CD14-positive monocyte (primary cell): ENCODE data around the gene EFHC2. TPM values are rescaled to one million over a fixed set of nuclear protein-coding genes. Genes with fewer than 3 reads are reported as not detected.

Experiments
- DNase-seq, 3 donors: peaks; one replicate each; pipeline ENCODE4 v3.0.0-alpha.2; 2011 to 2022
- H2AFZ ChIP-seq: 2 replicates; pipeline ENCODE4 v1.6.0; 2012; ENCODE audit warnings: mild to moderate bottlenecking, low read depth, low read length, inconsistent platforms; ENCODE audit not compliant: insufficient read depth, poor library complexity, severe bottlenecking
- H3K27ac ChIP-seq, 2 donors: 1 replicate in 1 of 2; 2 replicates in 1 of 2; pipeline ENCODE4 v1.5.1; 2012 to 2013; ENCODE audit warnings: low read length in 2 of 2, control low read depth in 1 of 2, inconsistent platforms in 1 of 2, low read depth in 1 of 2, mild to moderate bottlenecking in 1 of 2
- H3K27me3 ChIP-seq, 2 donors: one replicate each; pipeline versions ENCODE4 v1.6.0 to v1.6.1; 2011 to 2013; ENCODE audit warnings: low read length in 2 of 2; ENCODE audit not compliant: control insufficient read depth in 2 of 2, insufficient read depth in 2 of 2
- H3K36me3 ChIP-seq, 2 donors: replicated peaks in 1 of 2; 1 replicate in 1 of 2; 2 replicates in 1 of 2; pipeline versions ENCODE4 v1.5.1 to v1.6.1; 2012 to 2013; ENCODE audit warnings: low read length in 2 of 2, control low read depth in 1 of 2, inconsistent platforms in 1 of 2, mild to moderate bottlenecking in 1 of 2; ENCODE audit not compliant: insufficient read depth in 2 of 2, control insufficient read depth in 1 of 2
- H3K4me1 ChIP-seq, 2 donors: 1 replicate in 1 of 2; 2 replicates in 1 of 2; pipeline versions ENCODE4 v1.5.1 to v1.6.1; 2012 to 2013; ENCODE audit warnings: low read length in 2 of 2, control low read depth in 1 of 2, inconsistent platforms in 1 of 2, mild to moderate bottlenecking in 1 of 2, moderate library complexity in 1 of 2; ENCODE audit not compliant: insufficient read depth in 2 of 2, control insufficient read depth in 1 of 2
- H3K4me2 ChIP-seq: replicated peaks from 2 replicates; pipeline ENCODE3; 2012; ENCODE audit warnings: low read length, moderate library complexity, mild to moderate bottlenecking; ENCODE audit not compliant: poor library complexity, severe bottlenecking; ENCODE audit errors: extremely low read depth
- H3K4me3 ChIP-seq, 3 experiments: fragments of 200-600 bp in 1 of 3; sonication (generic) in 1 of 3; replicated peaks in 1 of 3; 1 replicate in 2 of 3; 2 replicates in 1 of 3; pipeline ENCODE4 v1.5.1; 2011 to 2013; ENCODE audit warnings: low read length in 3 of 3, mild to moderate bottlenecking in 3 of 3, control low read depth in 2 of 3, low read depth in 2 of 3, inconsistent platforms in 1 of 3, moderate library complexity in 1 of 3
- H3K79me2 ChIP-seq: 2 replicates; pipeline ENCODE4 v1.6.0; 2012; ENCODE audit warnings: mild to moderate bottlenecking, control low read depth, inconsistent platforms, low read length, moderate library complexity; ENCODE audit not compliant: insufficient read depth
- H3K9ac ChIP-seq: 2 replicates; pipeline ENCODE4 v1.6.0; 2017; ENCODE audit warnings: low read length, mild to moderate bottlenecking; ENCODE audit not compliant: insufficient read depth, poor library complexity, severe bottlenecking
- H3K9me3 ChIP-seq, 2 donors: replicated peaks in 1 of 2; 1 replicate in 1 of 2; 2 replicates in 1 of 2; pipeline versions ENCODE4 v1.5.1 to v1.6.1; 2012 to 2013; ENCODE audit warnings: low read length in 2 of 2, control low read depth in 1 of 2; ENCODE audit not compliant: control insufficient read depth in 1 of 2, insufficient read depth in 1 of 2
- H4K20me1 ChIP-seq: 2 replicates; pipeline ENCODE4 v1.6.0; 2012; ENCODE audit warnings: mild to moderate bottlenecking, low read length, control low read depth, moderate library complexity; ENCODE audit not compliant: insufficient read depth
- H3K27ac Mint-ChIP-seq, 7 donors: one replicate each; pipeline ENCODE4 v1.8.0; 2020; ENCODE audit warnings: mild to moderate bottlenecking in 7 of 7, mixed read lengths in 7 of 7, moderate library complexity in 6 of 7, inconsistent platforms in 2 of 7
- H3K27me3 Mint-ChIP-seq, 3 donors: one replicate each; pipeline ENCODE4 v1.8.0; 2021 to 2022; ENCODE audit warnings: low read depth in 3 of 3, mild to moderate bottlenecking in 3 of 3, mixed read lengths in 3 of 3, moderate library complexity in 3 of 3, inconsistent platforms in 1 of 3
- H3K36me3 Mint-ChIP-seq, 2 donors: one replicate each; pipeline ENCODE4 v1.8.0; 2020; ENCODE audit warnings: mixed read lengths in 2 of 2, inconsistent platforms in 1 of 2, mild to moderate bottlenecking in 1 of 2
- H3K4me1 Mint-ChIP-seq: one replicate; pipeline ENCODE4 v1.8.0; 2020; ENCODE audit warnings: mild to moderate bottlenecking, mixed read lengths
- H3K4me3 Mint-ChIP-seq, 2 donors: one replicate each; pipeline ENCODE4 v1.8.0; 2020; ENCODE audit warnings: mild to moderate bottlenecking in 2 of 2, mixed read lengths in 2 of 2, moderate library complexity in 1 of 2
- H3K9me3 Mint-ChIP-seq, 7 donors: one replicate each; pipeline ENCODE4 v1.8.0; 2020 to 2022; ENCODE audit warnings: mixed read lengths in 7 of 7, mild to moderate bottlenecking in 6 of 7, moderate library complexity in 6 of 7, inconsistent platforms in 2 of 7
- CTCF ChIP-seq: fragments of 200-600 bp; IDR thresholded peaks from one replicate; pipeline ENCODE4 v1.8.0; 2022; ENCODE audit warnings: antibody characterized with exemption, mild to moderate bottlenecking
- WGBS: methylation state at CpG from one replicate; pipeline ENCODE4 v1.1.5; 2013; ENCODE audit warnings: missing lambda C conversion rate; ENCODE audit not compliant: insufficient coverage; 5-methylcytosine and 5-hydroxymethylcytosine counted together
- intact Hi-C, 2 donors: fragments of 100-400 bp; cut with micrococcal nuclease; formaldehyde crosslinking; loops; one replicate each; pipeline versions ENCODE4 v1.15.0 to v1.15.1; 2023
- polyA plus RNA-seq, 3 donors: library from polyadenylated mRNA; depleted of rRNA in 1 of 3; unstranded in 2 of 3; stranded (reverse) in 1 of 3; fragments of 300-500 nt in 2 of 3; fragments of >200 nt in 1 of 3; fragmentation: Illumina TruSeq in 2 of 3; gene quantifications; 1 replicate in 2 of 3; 2 replicates in 1 of 3; pipeline ENCODE4 v1.2.3, GENCODE V29; 2012 to 2021

The EFHC2 gene
- polyA plus RNA-seq, 3 donors, result 0.05 to 0.22 TPM; not detected in 1

GRCh38 chrX:44155126-44155525, 188.3 kb downstream of the EFHC2 start:
- Mint-ChIP-seq H3K9me3 (peaks cover 0 to 3% (median 0%) of the 10 kb centered on the region in 7 donors), H3K4me1 (peaks cover 38% of the 10 kb centered on the region), H3K36me3 (no peaks in the 10 kb centered on the region), H3K27ac (no peak overlapping the region), H3K4me3 (no peak overlapping the region), H3K27me3 (peaks cover 0 to 2% (median 1%) of the 10 kb centered on the region in 3 donors)
- H3K4me3 ChIP-seq, result no peak overlapping the region
- no peak overlapping the region for H3K9ac ChIP-seq
- no peak for TF ChIP-seq CTCF
- DNase-seq, result no peak
- 90% methylated on average over 4 of the region's 4 CpGs for WGBS
- intact Hi-C loops, result no loop called here
- H3K36me3 ChIP-seq, result no peaks in the 10 kb centered on the region
- peaks cover 23 to 30% of the 10 kb centered on the region in 2 donors for H3K4me1 ChIP-seq
- H3K4me2 ChIP-seq, result no peak overlapping the region
- H3K27ac ChIP-seq, result no peak overlapping the region
- no peak overlapping the region for H2AFZ ChIP-seq
- H3K9me3 ChIP-seq, result no peaks in the 10 kb centered on the region
- no peaks in the 10 kb centered on the region for H4K20me1 ChIP-seq
- H3K79me2 ChIP-seq, result no peaks in the 10 kb centered on the region
- no peaks in the 10 kb centered on the region for H3K27me3 ChIP-seq

- peak overlapping the region; percentile 79 to 91 (median 82) for H3K27ac Mint-ChIP-seq
- H3K36me3 Mint-ChIP-seq, result no peaks in the 10 kb centered on the region
- peaks cover 37% of the 10 kb centered on the region for H3K4me1 Mint-ChIP-seq
- intact Hi-C loops, result no loop called here
- DNase-seq, result peak; percentile 44 to 74 (median 73)
- Histone ChIP-seq H3K4me1 (peaks cover 23 to 30% of the 10 kb centered on the region in 2 donors), H3K36me3 (no peaks in the 10 kb centered on the region), H4K20me1 (no peaks in the 10 kb centered on the region), H3K79me2 (no peaks in the 10 kb centered on the region), H2AFZ (no peak overlapping the region), H3K9me3 (no peaks in the 10 kb centered on the region), H3K27me3 (no peaks in the 10 kb centered on the region), H3K4me3 (no peak overlapping the region), H3K4me2 (no peak overlapping the region), H3K27ac (peak overlapping the region in 1 of 2 donors; percentile 60), H3K9ac (no peak overlapping the region)
- WGBS, result no CpG with 5 or more reads among the region's 1 CpG
- H3K4me3 Mint-ChIP-seq, result no peak overlapping the region
- TF ChIP-seq CTCF, result no peak
- H3K27me3 Mint-ChIP-seq, result peaks cover 1 to 2% (median 1%) of the 10 kb centered on the region in 3 donors
- H3K9me3 Mint-ChIP-seq, result peaks cover 0 to 4% (median 0%) of the 10 kb centered on the region in 7 donors
Observed at GRCh38 chrX:44152852-44153251, 190.6 kb downstream of the EFHC2 start.
